Measurements from ENCODE around the gene OR2T3.
"Not testable (repeated sequence)": the region's sequence is repeated elsewhere in the genome, so short reads cannot be mapped to it uniquely, and the experiment has no call there.

OR2T3 gene

DNA sequence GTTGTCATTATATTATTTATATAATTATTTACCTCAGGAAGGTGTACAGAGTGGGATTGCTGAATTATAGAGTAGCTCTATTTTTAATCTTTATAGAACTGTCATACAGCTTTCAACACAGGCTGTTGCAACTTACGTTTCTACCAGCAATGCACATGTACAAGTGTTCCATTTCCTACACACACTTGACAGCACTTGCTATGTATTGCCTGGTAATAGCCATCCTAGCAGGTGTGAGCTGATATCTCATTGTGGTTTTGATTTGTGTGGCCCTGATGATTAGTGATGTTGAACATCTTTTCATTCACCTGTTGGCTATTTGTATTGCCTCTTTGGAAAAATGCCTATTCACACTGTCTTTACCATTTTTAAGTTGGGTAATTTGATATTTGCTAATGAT lies 2.5 kb downstream of the OR2T3 start:
- DNase-seq: not testable (repeated sequence)

DNA sequence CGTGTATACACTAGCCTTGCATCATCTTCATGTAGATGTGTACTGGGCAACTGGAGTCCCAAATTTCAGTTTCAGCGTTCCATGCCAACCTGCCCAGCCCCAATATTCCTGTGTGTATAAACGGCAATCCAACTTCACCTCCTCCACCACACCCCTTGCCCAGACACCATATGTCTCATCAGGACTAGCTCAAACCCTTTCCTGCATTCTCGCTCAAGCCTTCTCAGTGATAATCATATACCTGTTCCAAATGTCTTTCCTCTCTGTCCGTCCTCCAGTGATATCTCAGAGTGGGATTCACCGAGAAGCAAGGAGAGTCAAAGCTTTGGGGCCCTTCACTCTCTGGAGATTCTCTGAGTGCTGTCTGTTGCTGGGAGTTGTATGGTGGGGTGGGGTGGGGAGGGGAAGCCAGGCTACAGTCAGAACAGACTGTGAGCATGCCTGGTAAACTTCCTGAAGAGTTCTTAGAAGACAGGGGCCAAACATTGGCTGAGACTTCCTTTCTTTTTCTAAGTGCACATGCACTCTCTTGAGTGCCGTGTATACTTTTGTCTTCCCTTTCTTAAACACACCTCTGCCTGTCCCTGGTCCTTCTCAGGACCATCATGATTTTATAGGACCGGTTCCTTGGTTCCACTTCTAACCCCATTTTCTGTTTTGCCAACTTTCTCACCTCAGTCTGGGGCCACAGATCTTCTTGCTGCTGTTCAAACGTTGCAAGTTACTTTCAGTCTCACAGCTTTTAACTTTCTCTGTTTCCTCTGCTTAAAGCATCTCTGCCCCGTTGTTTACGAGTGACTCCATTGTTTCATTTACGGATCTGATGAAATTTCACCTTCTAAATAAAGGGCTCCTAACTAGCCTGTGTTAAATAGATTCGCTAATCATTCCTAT lies 8.8 kb downstream of the OR2T3 start:
- DNase-seq: not testable (repeated sequence)

DNA sequence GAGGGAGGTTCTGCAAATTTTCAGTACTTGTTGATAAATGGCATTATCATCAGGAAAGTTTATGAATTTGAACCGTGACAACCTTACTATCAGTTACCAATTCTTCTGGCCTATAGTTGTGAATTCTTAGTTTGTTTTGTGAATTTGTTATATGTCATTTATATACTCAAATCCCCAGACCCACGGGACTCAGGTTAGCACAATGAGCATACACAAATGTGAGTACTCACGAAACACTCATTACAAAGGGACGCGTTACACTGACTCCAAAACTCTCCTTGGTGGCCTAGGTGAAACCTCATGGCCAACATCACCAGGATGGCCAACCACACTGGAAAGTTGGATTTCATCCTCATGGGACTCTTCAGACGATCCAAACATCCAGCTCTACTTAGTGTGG lies 15.1 kb downstream of the OR2T3 start, which contains the start of gene OR2T5:
Gene OR2T5, plus strand, starts transcription at position 301 of the 400 bp plus-strand sequence. Its CDS starts 0 bp downstream, at position 301.
- DNase-seq: not testable (repeated sequence)

DNA sequence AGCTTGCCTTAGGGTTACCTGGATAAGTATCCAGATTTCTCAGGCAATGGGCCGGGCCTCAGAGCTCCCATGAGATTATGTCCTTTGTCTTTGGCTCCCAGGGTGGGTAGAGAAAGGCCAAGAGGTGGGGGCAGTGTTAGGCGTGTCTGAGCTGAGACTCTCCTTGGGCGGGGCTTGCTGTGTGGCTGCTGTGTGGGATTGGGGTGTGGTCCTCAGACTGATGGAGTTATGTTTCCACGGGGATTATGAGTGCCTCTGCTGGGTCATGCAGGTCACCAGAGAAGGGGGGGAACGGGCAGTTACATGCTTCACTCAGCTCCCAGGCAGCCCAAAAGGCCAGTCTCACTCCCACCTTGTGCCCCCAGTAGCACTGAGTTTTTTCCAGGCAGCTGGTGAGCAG lies 23.5 kb downstream of the OR2T3 start:
- not testable (repeated sequence) for DNase-seq

DNA sequence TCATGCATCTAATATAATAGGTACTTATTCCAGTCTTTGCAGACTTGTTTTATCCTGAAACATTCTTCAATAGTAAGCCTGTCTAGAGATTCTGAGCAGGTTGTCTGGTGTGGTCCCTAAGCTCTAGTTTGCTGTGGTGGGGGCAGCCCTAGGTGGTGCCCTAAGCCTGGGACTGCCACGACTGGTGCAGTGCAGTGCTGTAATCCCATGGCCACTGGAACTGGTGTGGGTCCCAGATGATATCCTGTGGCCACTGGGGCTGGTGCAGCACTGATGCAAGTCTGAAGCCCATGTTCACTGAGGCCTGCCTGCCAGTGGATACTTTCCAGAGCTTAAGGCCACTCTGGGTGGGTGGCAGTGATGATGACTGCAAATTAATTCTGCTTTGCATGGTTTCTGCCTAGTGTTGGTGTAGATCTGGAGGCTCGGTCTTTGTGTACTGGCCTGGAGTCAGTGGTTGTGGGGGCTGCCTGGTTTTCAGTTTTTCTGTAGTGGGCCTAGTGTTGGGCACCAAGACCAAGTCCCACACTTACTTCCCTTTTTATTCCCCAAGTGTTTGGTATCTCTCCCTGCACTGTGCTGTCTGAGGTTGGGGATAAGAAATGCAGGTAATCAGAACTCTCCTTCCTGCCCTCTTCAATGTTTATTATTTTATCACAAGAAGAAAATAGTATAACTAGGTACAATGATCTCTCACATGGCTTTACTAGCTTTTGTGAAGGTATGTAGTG lies 27.3 kb downstream of the OR2T3 start:
- DNase-seq: not testable (repeated sequence)

DNA sequence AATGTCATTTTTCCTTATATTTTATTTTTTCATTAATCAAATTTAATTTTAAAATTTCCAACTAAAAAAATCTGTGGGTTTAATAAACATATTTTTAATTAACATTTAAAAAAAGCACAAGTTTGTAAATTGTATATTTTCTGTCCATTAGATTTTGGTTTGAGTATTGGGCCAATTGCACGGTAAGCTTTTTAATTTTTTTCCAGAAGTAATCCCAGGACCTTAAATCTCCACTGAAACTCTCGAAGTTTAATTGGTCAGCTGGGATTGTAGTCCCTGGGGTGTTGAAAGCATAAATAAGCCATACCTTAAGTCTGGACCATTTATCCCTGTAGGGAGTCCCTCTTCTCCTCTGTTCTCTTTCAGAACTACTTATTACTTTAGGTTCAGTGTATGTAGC lies 34.6 kb downstream of the OR2T3 start, which contains the start of gene OR2G6:
Gene OR2G6, plus strand, starts transcription at position 301 of the 400 bp plus-strand sequence. CDS start 13,574 bp downstream, outside the sequence.
- not testable (repeated sequence) for DNase-seq

DNA sequence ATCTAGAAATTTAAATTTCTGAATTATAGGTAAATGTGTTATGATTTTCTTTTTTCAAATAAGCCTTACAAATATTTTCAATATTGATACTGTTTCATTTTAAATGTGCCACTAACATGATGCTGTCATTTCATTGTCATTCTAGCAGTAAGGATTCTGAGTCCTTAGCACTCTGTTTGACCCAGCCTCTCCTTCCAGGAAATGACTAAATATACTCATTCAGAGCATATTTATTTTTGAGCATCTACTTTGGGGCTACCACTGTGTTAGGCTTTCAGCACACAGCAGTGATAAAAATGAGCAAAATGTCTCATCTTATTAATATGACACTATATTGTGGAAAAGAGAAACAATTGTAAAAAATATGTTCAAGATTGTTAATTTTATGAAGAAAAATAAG lies 37.1 kb downstream of the OR2T3 start:
- not testable (repeated sequence) for DNase-seq

DNA sequence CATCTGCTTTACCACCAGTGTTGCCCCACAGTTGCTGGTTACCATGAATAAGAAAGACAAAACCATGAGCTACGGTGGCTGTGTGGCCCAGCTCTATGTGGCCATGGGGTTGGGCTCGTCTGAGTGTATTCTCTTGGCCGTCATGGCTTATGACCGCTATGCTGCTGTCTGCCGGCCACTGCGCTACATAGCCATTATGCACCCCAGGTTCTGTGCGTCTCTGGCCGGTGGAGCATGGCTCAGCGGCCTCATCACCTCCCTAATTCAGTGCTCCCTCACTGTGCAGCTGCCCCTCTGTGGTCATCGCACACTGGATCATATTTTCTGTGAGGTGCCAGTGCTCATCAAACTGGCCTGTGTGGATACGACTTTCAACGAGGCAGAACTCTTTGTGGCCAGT lies 48.7 kb downstream of the OR2T3 start:
- no peak for DNase-seq

All from NCI-H2107 (cell line).